ENCODE measurements around the gene KRTAP10-8.

GRCh38 chr21:44569861-44570517 is 41.9 kb upstream of the KRTAP10-8 start:
- no peak for TF ChIP-seq CTCF (conservative IDR thresholded peaks at IDR 0.05; ENCODE audit: low read depth, low read length)
- TF ChIP-seq EZH2 (IDR thresholded peaks at IDR 0.05; ENCODE audit: low read length, unreplicated experiment), result no peak
